Nephron (organoid): ENCODE data around the gene SLC5A7.

ENCODE experiments used
- H3K27ac Mint-ChIP-seq, 3 experiments: 2 replicates each; pipeline ENCODE4 v1.8.0; 2020; ENCODE audit warnings: mixed read lengths in 3 of 3, mild to moderate bottlenecking in 2 of 3, moderate library complexity in 1 of 3
- H3K27me3 Mint-ChIP-seq: 2 replicates; pipeline ENCODE4 v1.8.0; 2021; ENCODE audit warnings: low read depth, mild to moderate bottlenecking, moderate library complexity, mixed read lengths
- H3K36me3 Mint-ChIP-seq: 2 replicates; pipeline ENCODE4 v1.8.0; 2020; ENCODE audit warnings: low read depth, mixed read lengths
- H3K4me1 Mint-ChIP-seq: 2 replicates; pipeline ENCODE4 v1.8.0; 2020; ENCODE audit warnings: mixed read lengths
- H3K4me3 Mint-ChIP-seq, 3 experiments: 2 replicates each; pipeline ENCODE4 v1.8.0; 2020; ENCODE audit warnings: mild to moderate bottlenecking in 3 of 3, mixed read lengths in 3 of 3, moderate library complexity in 2 of 3
- H3K9me3 Mint-ChIP-seq: 2 replicates; pipeline ENCODE4 v1.8.0; 2020; ENCODE audit warnings: mixed read lengths
- CTCF ChIP-seq, 3 experiments: fragments of 200-600 bp; sonication (generic); IDR thresholded peaks; one replicate each; pipeline ENCODE4 v1.5.0; 2021; ENCODE audit warnings: antibody characterized with exemption in 3 of 3; ENCODE audit not compliant: unreplicated experiment in 3 of 3

Gene SLC5A7

GRCh38 chr2:108022628-108023027 is 36.3 kb downstream of the SLC5A7 start:
- H3K27me3 Mint-ChIP-seq: no peaks in the 10 kb centered on the region
- no peak overlapping the region for H3K27ac Mint-ChIP-seq
- no peak for TF ChIP-seq CTCF (IDR thresholded peaks at IDR 0.05; ENCODE audit: unreplicated experiment in 3 of 3)
- H3K4me3 Mint-ChIP-seq: no peak overlapping the region
- no peaks in the 10 kb centered on the region for H3K36me3 Mint-ChIP-seq
- H3K4me1 Mint-ChIP-seq: no peaks in the 10 kb centered on the region
- H3K9me3 Mint-ChIP-seq: no peaks in the 10 kb centered on the region

- Mint-ChIP-seq H3K27ac (no peak overlapping the region), H3K36me3 (no peaks in the 10 kb centered on the region), H3K4me3 (no peak overlapping the region)
Measured at GRCh38 chr2:108023776-108024175, 37.5 kb downstream of the SLC5A7 start.

GRCh38 chr2:108026092-108026794 is 39.9 kb downstream of the SLC5A7 start:
- H3K36me3 Mint-ChIP-seq: peaks cover 10% of the 10 kb centered on the region
- H3K9me3 Mint-ChIP-seq: peaks cover 10% of the 10 kb centered on the region
- no peak for TF ChIP-seq CTCF (IDR thresholded peaks at IDR 0.05; ENCODE audit: unreplicated experiment in 3 of 3)
- H3K27ac Mint-ChIP-seq: no peak overlapping the region
- peaks cover 17% of the 10 kb centered on the region for H3K4me1 Mint-ChIP-seq
- H3K4me3 Mint-ChIP-seq: no peak overlapping the region
- no peaks in the 10 kb centered on the region for H3K27me3 Mint-ChIP-seq

More at GRCh38 chr2:108023776-108024175, 37.5 kb downstream of the SLC5A7 start:
- Mint-ChIP-seq H3K4me1 (peaks cover 3% of the 10 kb centered on the region), H3K27me3 (no peaks in the 10 kb centered on the region), H3K9me3 (no peaks in the 10 kb centered on the region)
- no peak for TF ChIP-seq CTCF (IDR thresholded peaks at IDR 0.05; ENCODE audit: unreplicated experiment in 3 of 3)

GRCh38 chr2:108029496-108029895 is 43.2 kb downstream of the SLC5A7 start:
- H3K9me3 Mint-ChIP-seq: peaks cover 18% of the 10 kb centered on the region
- H3K4me3 Mint-ChIP-seq: no peak overlapping the region
- TF ChIP-seq CTCF (IDR thresholded peaks at IDR 0.05; ENCODE audit: unreplicated experiment in 3 of 3): no peak
- H3K27me3 Mint-ChIP-seq: no peaks in the 10 kb centered on the region
- peaks cover 17% of the 10 kb centered on the region for H3K4me1 Mint-ChIP-seq
- H3K36me3 Mint-ChIP-seq: peaks cover 10% of the 10 kb centered on the region
- H3K27ac Mint-ChIP-seq: peak overlapping the region in 2 of 3 experiments; percentile 33 to 36

GRCh38 chr2:108029912-108030311 is 43.6 kb downstream of the SLC5A7 start:
- Mint-ChIP-seq H3K27ac (peak overlapping the region; percentile 3 to 50 (median 35)), H3K4me1 (peaks cover 17% of the 10 kb centered on the region), H3K9me3 (peaks cover 18% of the 10 kb centered on the region), H3K27me3 (no peaks in the 10 kb centered on the region), H3K36me3 (peaks cover 10% of the 10 kb centered on the region), H3K4me3 (no peak overlapping the region)
- TF ChIP-seq CTCF (IDR thresholded peaks at IDR 0.05; ENCODE audit: unreplicated experiment in 3 of 3): no peak

GRCh38 chr2:108031471-108031941 is 45.2 kb downstream of the SLC5A7 start:
- peaks cover 10% of the 10 kb centered on the region for H3K36me3 Mint-ChIP-seq
- no peak overlapping the region for H3K27ac Mint-ChIP-seq
- no peak for TF ChIP-seq CTCF (IDR thresholded peaks at IDR 0.05; ENCODE audit: unreplicated experiment in 3 of 3)
- no peak overlapping the region for H3K4me3 Mint-ChIP-seq
- no peaks in the 10 kb centered on the region for H3K27me3 Mint-ChIP-seq
- peaks cover 18% of the 10 kb centered on the region for H3K9me3 Mint-ChIP-seq
- peaks cover 17% of the 10 kb centered on the region for H3K4me1 Mint-ChIP-seq
